ENCODE data around the gene ANKDD1A. TPM values are rescaled to one million over a fixed set of nuclear protein-coding genes. Genes with fewer than 3 reads are reported as not detected.

Gene ANKDD1A
- total RNA-seq, 2 donors from 2014 or later, result 3.3 to 23.9 TPM

DNA sequence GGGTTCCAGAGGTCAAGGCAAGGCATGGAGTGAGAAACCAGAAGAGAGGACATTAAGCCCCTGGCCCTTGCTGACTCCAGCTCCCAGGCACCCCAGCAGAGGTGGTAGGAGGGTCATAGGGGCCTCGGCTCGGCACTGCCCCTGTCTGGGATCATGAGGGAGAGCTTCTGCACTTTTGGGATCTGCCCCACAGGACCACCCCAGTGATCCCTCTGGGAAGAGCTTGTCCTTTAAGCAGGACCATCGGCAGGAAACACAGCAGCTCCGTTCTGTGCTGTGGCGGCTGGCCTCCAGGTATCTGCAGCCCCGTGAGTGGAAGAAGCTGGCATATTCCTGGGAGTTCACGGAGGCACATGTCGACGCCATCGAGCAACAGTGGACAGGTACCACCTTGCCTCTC lies 35.5 kb downstream of the ANKDD1A start:
- H3K27me3 ChIP-seq (replicated peaks; ENCODE audit: insufficient read depth), result no peaks in the 10 kb centered on the region
- H3K27ac ChIP-seq, result no peak overlapping the region
- H3K9me3 ChIP-seq, result no peaks in the 10 kb centered on the region
- H3K36me3 ChIP-seq, result no peaks in the 10 kb centered on the region
- H3K4me3 ChIP-seq, result no peak overlapping the region
- DNase-seq (ENCODE audit: low spot score), result no peak
- WGBS, result 84% methylated on average over 10 of the region's 10 CpGs
- TF ChIP-seq POLR2A (IDR thresholded peaks at IDR 0.05), result no peak
- TF ChIP-seq CTCF (IDR thresholded peaks at IDR 0.05), result no peak
- TF ChIP-seq POLR2AphosphoS5 (IDR thresholded peaks at IDR 0.05), result no peak
- intact Hi-C loops (cut with DNase I), result no loop called here
- no peaks in the 10 kb centered on the region for H3K4me1 ChIP-seq (replicated peaks)

GRCh38 chr15:64948916-64949315 lies 37.2 kb downstream of the ANKDD1A start:
- H3K9me3 ChIP-seq, result no peaks in the 10 kb centered on the region
- no peaks in the 10 kb centered on the region for H3K36me3 ChIP-seq
- DNase-seq (ENCODE audit: low spot score), result no peak
- H3K4me1 ChIP-seq (replicated peaks), result no peaks in the 10 kb centered on the region
- no peak overlapping the region for H3K4me3 ChIP-seq
- intact Hi-C loops (cut with DNase I), result no loop called here
- no peak overlapping the region for H3K27ac ChIP-seq
- no peaks in the 10 kb centered on the region for H3K27me3 ChIP-seq (replicated peaks; ENCODE audit: insufficient read depth)
- TF ChIP-seq POLR2A (IDR thresholded peaks at IDR 0.05), result no peak
- no peak for TF ChIP-seq CTCF (IDR thresholded peaks at IDR 0.05)
- WGBS, result 84% methylated on average over 9 of the region's 9 CpGs

DNA sequence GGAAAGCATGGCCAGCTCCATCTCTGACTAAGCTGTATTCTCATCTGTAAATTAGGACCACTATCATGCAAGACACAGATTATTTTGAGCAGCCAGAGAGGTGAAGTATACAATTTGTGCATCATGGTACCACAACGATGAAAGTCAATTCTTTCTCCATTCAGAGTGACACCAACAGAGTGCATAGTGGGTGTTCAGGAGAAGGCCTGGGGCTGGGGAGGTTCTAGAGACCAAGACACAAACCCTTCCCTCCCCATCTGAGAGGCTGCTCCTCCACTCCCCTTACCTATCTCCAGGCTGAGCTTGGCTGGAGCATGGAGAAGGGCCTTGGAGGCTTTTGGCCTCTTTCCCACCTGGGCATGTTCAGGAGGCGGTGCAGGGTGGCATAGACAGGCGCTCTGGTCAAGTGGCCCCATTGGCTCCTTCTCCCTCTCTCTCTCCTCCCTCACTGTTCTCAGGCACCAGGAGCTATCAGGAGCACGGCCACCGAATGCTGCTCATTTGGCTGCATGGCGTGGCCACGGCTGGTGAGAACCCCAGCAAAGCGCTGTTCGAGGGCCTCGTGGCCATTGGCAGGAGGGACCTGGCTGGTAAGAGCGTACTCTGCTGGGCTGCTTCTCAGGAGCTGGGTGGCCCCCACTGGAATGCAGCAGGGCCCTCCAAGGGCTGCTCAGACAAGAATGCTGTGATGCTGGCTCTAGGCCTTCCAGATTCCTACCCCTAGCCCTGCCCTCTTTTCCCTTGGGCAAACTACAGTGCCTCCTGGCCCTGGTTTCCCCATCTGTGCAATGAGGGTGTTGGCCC lies 37.9 kb downstream of the ANKDD1A start:
- intact Hi-C loops (cut with DNase I), result no loop called here
- 93% methylated on average over 11 of the region's 11 CpGs for WGBS
- H3K4me3 ChIP-seq, result no peak overlapping the region
- H3K27ac ChIP-seq, result no peak overlapping the region
- H3K9me3 ChIP-seq, result no peaks in the 10 kb centered on the region
- no peaks in the 10 kb centered on the region for H3K36me3 ChIP-seq
- H3K4me1 ChIP-seq (replicated peaks), result no peaks in the 10 kb centered on the region
- TF ChIP-seq POLR2AphosphoS5 (IDR thresholded peaks at IDR 0.05) (no peak), POLR2A (IDR thresholded peaks at IDR 0.05) (no peak), CTCF (IDR thresholded peaks at IDR 0.05) (no peak)
- no peak for DNase-seq (ENCODE audit: low spot score)
- no peaks in the 10 kb centered on the region for H3K27me3 ChIP-seq (replicated peaks; ENCODE audit: insufficient read depth)

GRCh38 chr15:64950888-64951287 lies 39.2 kb downstream of the ANKDD1A start:
- Histone ChIP-seq H3K27ac (no peak overlapping the region), H3K27me3 (replicated peaks; ENCODE audit: insufficient read depth) (no peaks in the 10 kb centered on the region), H3K9me3 (no peaks in the 10 kb centered on the region), H3K4me1 (replicated peaks) (no peaks in the 10 kb centered on the region), H3K4me3 (no peak overlapping the region), H3K36me3 (no peaks in the 10 kb centered on the region)
- intact Hi-C loops (cut with DNase I), result no loop called here
- WGBS, result 42% methylated on average over 6 of the region's 6 CpGs
- DNase-seq (ENCODE audit: low spot score), result no peak
- TF ChIP-seq POLR2AphosphoS5 (IDR thresholded peaks at IDR 0.05) (no peak), POLR2A (IDR thresholded peaks at IDR 0.05) (no peak), CTCF (IDR thresholded peaks at IDR 0.05) (no peak)

DNA sequence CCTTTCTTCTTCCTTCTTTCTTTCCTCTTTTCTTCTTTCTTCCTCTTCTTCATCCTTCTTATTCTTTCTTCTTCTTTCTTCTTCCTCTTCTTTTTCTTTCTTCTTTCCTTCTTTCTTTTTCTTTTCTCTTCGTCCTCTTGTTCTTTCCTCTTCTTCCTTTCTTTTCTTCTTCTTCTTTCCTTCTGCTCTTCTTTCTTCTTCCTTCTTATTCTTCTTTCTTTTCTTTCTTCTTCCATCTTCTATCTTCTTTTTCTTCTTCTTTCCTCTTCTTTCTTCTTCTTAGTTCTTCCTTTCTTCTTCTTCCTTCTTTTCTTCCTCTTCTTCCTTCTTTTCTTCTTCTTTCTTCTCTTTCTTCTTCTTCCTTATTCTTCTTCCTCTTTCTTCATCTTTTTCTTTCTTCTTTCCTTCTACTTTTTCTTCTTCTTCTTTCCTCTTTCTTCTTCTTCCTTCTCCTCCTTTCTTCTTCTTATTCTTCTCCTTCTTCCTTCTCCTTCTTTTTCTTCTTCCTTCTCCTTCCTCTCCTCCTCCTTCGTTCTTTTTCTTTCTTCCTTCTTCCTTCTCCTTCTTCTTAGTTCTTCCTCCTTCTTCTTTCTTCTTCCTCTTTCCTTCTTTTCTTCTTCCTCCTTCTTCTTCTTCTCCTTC lies 40.2 kb downstream of the ANKDD1A start:
- no peaks in the 10 kb centered on the region for H3K36me3 ChIP-seq
- 96% methylated on average over 2 of the region's 2 CpGs for WGBS
- H3K27ac ChIP-seq, result no peak overlapping the region
- H3K4me3 ChIP-seq, result no peak overlapping the region
- intact Hi-C loops (cut with DNase I), result no loop called here
- H3K4me1 ChIP-seq (replicated peaks), result no peaks in the 10 kb centered on the region
- TF ChIP-seq POLR2A (IDR thresholded peaks at IDR 0.05), result no peak
- TF ChIP-seq CTCF (IDR thresholded peaks at IDR 0.05), result no peak
- no peak for TF ChIP-seq POLR2AphosphoS5 (IDR thresholded peaks at IDR 0.05)
- H3K9me3 ChIP-seq, result no peaks in the 10 kb centered on the region
- no peak for DNase-seq (ENCODE audit: low spot score)
- no peaks in the 10 kb centered on the region for H3K27me3 ChIP-seq (replicated peaks; ENCODE audit: insufficient read depth)
